ENCODE measurements around the gene MTR.

The MTR gene

DNA sequence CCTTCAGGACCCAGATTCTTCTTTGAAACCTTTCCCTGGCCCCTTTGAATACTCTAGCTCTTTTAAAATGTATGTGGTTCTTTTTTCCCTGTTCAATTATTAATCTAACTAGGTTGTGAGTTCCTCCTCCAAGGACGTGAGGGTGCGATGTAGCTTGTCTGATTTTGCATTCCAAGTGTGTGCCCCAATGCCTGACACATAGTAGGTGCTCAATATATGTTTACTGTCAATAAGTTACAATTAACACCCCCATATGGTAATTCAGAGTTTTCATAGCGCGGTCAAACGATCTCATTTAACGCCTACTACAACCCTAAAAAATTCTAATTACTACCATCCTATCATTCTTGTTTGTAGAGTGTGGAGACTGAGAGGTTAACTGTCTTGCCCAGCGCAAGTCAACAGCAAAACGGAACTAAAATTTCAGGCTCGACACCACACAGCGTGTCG is 482 bp upstream of the MTR start:
- no peak for DNase-seq (ENCODE audit: low spot score)
- in situ Hi-C loops (cut with MboI; ENCODE audit: low sequenced_read_pairs, unreplicated experiment) = no loop called here
- no peak for TF ChIP-seq CTCF (IDR thresholded peaks at IDR 0.05; ENCODE audit: borderline replicate concordance, control extremely low read depth, extremely low read depth, insufficient read depth, missing control alignments)

DNA sequence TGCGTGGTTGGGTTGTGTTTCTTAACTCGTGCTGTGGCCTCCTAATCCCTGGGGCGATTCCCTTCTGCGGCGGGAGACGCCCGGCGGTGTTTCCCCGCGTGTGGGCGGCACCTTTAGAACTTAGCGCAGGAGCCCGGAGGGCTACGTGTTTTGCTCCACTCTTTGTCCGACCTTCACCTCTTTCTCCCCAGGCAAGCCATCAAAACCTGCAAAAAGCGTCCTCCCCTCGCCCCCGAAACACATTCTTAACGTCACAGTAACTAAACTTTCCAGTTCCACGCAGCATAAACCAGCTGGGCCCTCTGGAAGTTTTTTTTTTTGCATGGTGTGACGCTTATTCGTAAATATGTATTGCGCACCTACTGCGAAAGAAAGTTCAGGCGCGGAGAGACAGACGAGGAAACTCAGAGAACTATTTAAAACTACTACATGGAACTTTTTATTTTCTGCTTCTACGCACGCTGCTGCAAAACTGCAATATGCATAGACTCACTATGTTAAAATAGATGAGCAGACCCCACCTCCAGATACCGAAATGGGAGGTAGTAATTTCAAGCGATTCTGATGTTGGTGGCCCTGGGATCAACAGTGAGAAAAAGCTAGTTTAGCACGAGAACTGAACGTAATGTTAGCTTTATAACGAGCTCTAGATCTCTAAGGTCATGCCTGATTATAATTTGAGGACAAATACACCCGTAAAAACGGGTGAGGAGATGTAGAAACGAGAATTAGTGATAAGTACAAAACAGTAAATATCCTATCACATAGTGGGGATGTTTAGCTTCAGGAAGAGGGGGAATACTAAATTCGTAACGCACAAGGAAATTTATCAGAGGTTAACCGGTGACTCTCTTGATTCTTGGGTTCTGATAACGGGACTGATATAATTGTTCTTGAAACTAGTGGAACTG is 920 bp downstream of the MTR start:
- in situ Hi-C loops (cut with MboI; ENCODE audit: low sequenced_read_pairs, unreplicated experiment) = no loop called here
- no peak for DNase-seq (ENCODE audit: low spot score)
- TF ChIP-seq CTCF (IDR thresholded peaks at IDR 0.05; ENCODE audit: borderline replicate concordance, control extremely low read depth, extremely low read depth, insufficient read depth, missing control alignments) = no peak

DNA sequence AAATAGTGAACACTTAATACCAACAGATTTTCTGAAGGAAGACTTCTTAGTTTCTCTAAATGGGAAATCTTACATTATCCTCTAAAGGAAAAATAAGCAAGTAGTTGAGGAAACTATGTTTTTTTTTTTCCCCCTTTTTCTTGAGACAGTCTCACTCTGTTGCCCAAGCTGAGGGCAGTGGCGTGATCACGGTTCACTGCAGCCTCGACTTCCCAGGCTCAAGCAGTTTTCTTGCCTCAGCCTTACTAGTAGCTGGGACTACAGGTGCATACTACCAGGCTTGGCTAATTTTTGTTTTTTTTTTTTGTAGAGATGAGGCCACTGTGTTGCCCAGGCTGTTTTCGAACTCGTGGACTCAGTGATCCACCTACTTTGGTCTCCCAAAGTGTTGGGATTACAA is 3.9 kb downstream of the MTR start:
- no peak for TF ChIP-seq CTCF (IDR thresholded peaks at IDR 0.05; ENCODE audit: borderline replicate concordance, control extremely low read depth, extremely low read depth, insufficient read depth, missing control alignments)
- in situ Hi-C loops (cut with MboI; ENCODE audit: low sequenced_read_pairs, unreplicated experiment) = no loop called here
- no peak for DNase-seq (ENCODE audit: low spot score)

GRCh38 chr1:236800002-236800620 is 5.0 kb downstream of the MTR start:
- no peak for TF ChIP-seq CTCF (IDR thresholded peaks at IDR 0.05; ENCODE audit: borderline replicate concordance, control extremely low read depth, extremely low read depth, insufficient read depth, missing control alignments)
- in situ Hi-C loops (cut with MboI; ENCODE audit: low sequenced_read_pairs, unreplicated experiment) = no loop called here
- no peak for DNase-seq (ENCODE audit: low spot score)

DNA sequence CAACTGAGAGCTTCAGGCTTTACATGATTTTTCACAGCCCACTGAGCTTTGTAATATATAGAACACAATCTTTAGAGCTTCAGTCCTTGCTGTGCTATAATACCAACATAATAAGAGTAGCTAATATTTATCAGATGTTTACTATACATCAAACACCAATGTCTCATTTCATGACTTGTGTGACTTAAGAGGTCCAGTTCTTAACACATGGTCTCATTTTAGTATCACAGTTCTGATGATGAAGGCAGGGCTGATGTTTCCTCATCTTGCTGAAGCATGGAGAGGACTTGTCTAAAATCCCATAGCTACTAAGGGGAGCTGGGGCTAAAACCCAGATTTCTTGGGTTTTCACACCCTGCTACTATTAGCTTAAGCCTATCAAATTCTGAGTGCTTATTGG is 5.5 kb downstream of the MTR start:
- TF ChIP-seq CTCF (IDR thresholded peaks at IDR 0.05; ENCODE audit: borderline replicate concordance, control extremely low read depth, extremely low read depth, insufficient read depth, missing control alignments) = no peak
- DNase-seq (ENCODE audit: low spot score) = no peak
- in situ Hi-C loops (cut with MboI; ENCODE audit: low sequenced_read_pairs, unreplicated experiment) = no loop called here

GRCh38 chr1:236802264-236802663 is 7.2 kb downstream of the MTR start:
- DNase-seq (ENCODE audit: low spot score) = no peak
- in situ Hi-C loops (cut with MboI; ENCODE audit: low sequenced_read_pairs, unreplicated experiment) = no loop called here
- no peak for TF ChIP-seq CTCF (IDR thresholded peaks at IDR 0.05; ENCODE audit: borderline replicate concordance, control extremely low read depth, extremely low read depth, insufficient read depth, missing control alignments)
